Omental fat pad (tissue), 4 donors: Measurements from ENCODE around the gene KRT74. TPM values are rescaled to one million over a fixed set of nuclear protein-coding genes. Genes with fewer than 3 reads are reported as not detected.

ENCODE experiments used
- ATAC-seq: fragments of 150-250 bp; one replicate; pipeline ENCODE4 v1.9.1; 2016; ENCODE audit warnings: mild to moderate bottlenecking, moderate library complexity; ENCODE audit not compliant: low FRiP score
- DNase-seq: peaks from one replicate; pipeline ENCODE4 v3.0.0-alpha.2; 2019; ENCODE audit warnings: low spot score
- CTCF ChIP-seq, 3 donors: fragments of 450-650 bp; IDR thresholded peaks; one replicate each; pipeline ENCODE4 v1.5.1; 2016 to 2017; ENCODE audit warnings: antibody characterized with exemption in 3 of 3, mild to moderate bottlenecking in 3 of 3, moderate library complexity in 2 of 3
- total RNA-seq, 4 donors: library from RNA; depleted of rRNA; stranded (reverse); fragments of >200 nt; gene quantifications; one replicate each; pipeline ENCODE4 v1.1.0, GENCODE V29; 2016

The KRT74 gene
- total RNA-seq, 4 donors from 2014 or later = not detected

GRCh38 chr12:52608161-52608560, 34.5 kb upstream of the KRT74 start:
- no peak for TF ChIP-seq CTCF (IDR thresholded peaks at IDR 0.05)
- ATAC-seq = no peak
- DNase-seq = no peak

GRCh38 chr12:52607314-52607713, 33.7 kb upstream of the KRT74 start:
- TF ChIP-seq CTCF (IDR thresholded peaks at IDR 0.05) = no peak
- DNase-seq = no peak
- no peak for ATAC-seq

- no peak for DNase-seq
- ATAC-seq = no peak
- no peak for TF ChIP-seq CTCF (IDR thresholded peaks at IDR 0.05)
These were observed 33.1 kb upstream of the KRT74 start for GRCh38 chr12:52606581-52607218.

- DNase-seq = no peak
- ATAC-seq = no peak
- no peak for TF ChIP-seq CTCF (IDR thresholded peaks at IDR 0.05)
These were observed 32.5 kb upstream of the KRT74 start for GRCh38 chr12:52606096-52606495.

GRCh38 chr12:52605542-52605941, 31.9 kb upstream of the KRT74 start:
- no peak for DNase-seq
- no peak for ATAC-seq

GRCh38 chr12:52604859-52605258, 31.2 kb upstream of the KRT74 start:
- no peak for ATAC-seq
- DNase-seq = no peak
- TF ChIP-seq CTCF (IDR thresholded peaks at IDR 0.05) = no peak

More at GRCh38 chr12:52605542-52605941, 31.9 kb upstream of the KRT74 start:
- TF ChIP-seq CTCF (IDR thresholded peaks at IDR 0.05) = no peak

GRCh38 chr12:52603314-52603713, 29.7 kb upstream of the KRT74 start:
- ATAC-seq (no peak), DNase-seq (no peak)
- TF ChIP-seq CTCF (IDR thresholded peaks at IDR 0.05) = no peak
